ENCODE data around the gene SH3RF3.

Gene SH3RF3

DNA sequence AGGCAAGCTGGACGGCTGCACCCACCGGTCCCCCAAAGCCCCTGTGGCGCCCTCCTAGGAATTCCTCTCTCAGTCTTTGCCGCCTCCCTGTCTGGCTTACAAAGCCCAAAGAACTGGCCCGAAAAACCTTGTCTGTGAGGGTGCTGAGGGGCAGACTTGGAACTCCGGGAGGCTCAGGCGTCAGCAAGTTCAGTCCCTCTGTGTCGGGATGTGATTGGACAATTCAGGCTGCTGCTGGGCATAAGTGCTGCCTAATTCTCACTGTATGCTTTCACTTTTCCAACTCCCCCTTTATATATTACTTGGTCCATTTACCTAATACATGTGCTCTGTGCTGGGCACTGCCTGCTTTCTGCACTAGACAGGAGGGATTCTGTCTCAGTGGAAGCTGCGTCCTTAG, 20.3 kb upstream of the SH3RF3 start:
- TF ChIP-seq POLR2AphosphoS5 (IDR thresholded peaks at IDR 0.05; ENCODE audit: low read depth, low read length) = no peak
- TF ChIP-seq, protein P1, sequence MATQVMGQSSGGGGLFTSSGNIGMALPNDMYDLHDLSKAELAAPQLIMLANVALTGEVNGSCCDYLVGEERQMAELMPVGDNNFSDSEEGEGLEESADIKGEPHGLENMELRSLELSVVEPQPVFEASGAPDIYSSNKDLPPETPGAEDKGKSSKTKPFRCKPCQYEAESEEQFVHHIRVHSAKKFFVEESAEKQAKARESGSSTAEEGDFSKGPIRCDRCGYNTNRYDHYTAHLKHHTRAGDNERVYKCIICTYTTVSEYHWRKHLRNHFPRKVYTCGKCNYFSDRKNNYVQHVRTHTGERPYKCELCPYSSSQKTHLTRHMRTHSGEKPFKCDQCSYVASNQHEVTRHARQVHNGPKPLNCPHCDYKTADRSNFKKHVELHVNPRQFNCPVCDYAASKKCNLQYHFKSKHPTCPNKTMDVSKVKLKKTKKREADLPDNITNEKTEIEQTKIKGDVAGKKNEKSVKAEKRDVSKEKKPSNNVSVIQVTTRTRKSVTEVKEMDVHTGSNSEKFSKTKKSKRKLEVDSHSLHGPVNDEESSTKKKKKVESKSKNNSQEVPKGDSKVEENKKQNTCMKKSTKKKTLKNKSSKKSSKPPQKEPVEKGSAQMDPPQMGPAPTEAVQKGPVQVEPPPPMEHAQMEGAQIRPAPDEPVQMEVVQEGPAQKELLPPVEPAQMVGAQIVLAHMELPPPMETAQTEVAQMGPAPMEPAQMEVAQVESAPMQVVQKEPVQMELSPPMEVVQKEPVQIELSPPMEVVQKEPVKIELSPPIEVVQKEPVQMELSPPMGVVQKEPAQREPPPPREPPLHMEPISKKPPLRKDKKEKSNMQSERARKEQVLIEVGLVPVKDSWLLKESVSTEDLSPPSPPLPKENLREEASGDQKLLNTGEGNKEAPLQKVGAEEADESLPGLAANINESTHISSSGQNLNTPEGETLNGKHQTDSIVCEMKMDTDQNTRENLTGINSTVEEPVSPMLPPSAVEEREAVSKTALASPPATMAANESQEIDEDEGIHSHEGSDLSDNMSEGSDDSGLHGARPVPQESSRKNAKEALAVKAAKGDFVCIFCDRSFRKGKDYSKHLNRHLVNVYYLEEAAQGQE (IDR thresholded peaks at IDR 0.05; ENCODE audit: insufficient read depth in 1 of 2, low read depth in 2 of 2, low read length in 2 of 2) = no peak
- TF ChIP-seq SIN3A (IDR thresholded peaks at IDR 0.05; ENCODE audit: borderline replicate concordance, insufficient read depth, low read length) = no peak
- no peak for TF ChIP-seq TAF1 (IDR thresholded peaks at IDR 0.05; ENCODE audit: borderline replicate concordance, insufficient read depth, low read length)
- no peak for TF ChIP-seq FOXP2 (optimal IDR thresholded peaks at IDR 0.05; ENCODE audit: borderline replicate concordance, extremely low read depth, extremely low read length, insufficient read depth)

DNA sequence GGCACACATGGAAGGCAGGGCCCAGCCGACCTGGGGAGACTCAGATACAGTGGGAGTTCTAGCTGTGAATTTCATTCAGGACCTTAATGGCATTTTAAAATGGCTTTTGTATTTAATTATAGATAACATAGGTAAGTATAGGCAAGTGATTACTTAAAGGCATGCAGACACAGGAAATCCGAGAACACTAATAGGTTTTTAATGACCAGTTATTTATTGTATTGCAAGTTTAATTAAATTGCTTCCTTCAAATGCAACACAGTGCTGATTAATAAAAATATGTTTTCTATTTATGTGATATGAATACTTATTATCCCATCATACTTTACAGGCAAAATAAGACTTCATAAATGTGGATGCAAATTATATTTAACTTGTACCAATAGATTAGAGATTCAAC, 19.7 kb upstream of the SH3RF3 start:
- no peak for TF ChIP-seq FOXP2 (optimal IDR thresholded peaks at IDR 0.05; ENCODE audit: borderline replicate concordance, extremely low read depth, extremely low read length, insufficient read depth)
- no peak for TF ChIP-seq TAF1 (IDR thresholded peaks at IDR 0.05; ENCODE audit: borderline replicate concordance, insufficient read depth, low read length)
- TF ChIP-seq, protein P1 (IDR thresholded peaks at IDR 0.05; ENCODE audit: insufficient read depth in 1 of 2, low read depth in 2 of 2, low read length in 2 of 2) = no peak
- no peak for TF ChIP-seq SIN3A (IDR thresholded peaks at IDR 0.05; ENCODE audit: borderline replicate concordance, insufficient read depth, low read length)
- no peak for TF ChIP-seq POLR2AphosphoS5 (IDR thresholded peaks at IDR 0.05; ENCODE audit: low read depth, low read length)

DNA sequence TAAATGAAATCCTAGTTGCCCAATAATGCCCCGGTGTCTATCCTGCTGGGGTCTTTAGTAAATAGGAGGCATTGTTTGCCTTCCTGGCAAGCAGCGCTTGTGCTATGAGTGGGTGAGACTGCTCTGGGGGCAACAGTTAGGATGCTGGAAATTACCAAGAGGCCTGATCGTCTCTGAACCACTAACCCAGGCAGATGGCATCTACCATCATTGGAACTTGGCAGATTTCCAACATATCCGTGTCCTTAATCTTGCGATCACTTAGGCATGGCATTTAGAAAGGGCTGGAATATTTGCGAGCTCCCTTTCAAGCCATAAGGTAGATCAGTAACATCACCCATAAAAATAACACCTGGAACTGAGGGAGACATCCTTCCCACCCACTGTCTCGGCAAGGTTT, 18.8 kb upstream of the SH3RF3 start:
- TF ChIP-seq FOXP2 (optimal IDR thresholded peaks at IDR 0.05; ENCODE audit: borderline replicate concordance, extremely low read depth, extremely low read length, insufficient read depth) (no peak), SIN3A (IDR thresholded peaks at IDR 0.05; ENCODE audit: borderline replicate concordance, insufficient read depth, low read length) (no peak), POLR2AphosphoS5 (IDR thresholded peaks at IDR 0.05; ENCODE audit: low read depth, low read length) (no peak), TAF1 (IDR thresholded peaks at IDR 0.05; ENCODE audit: borderline replicate concordance, insufficient read depth, low read length) (no peak)
- TF ChIP-seq, protein P1 (IDR thresholded peaks at IDR 0.05; ENCODE audit: insufficient read depth in 1 of 2, low read depth in 2 of 2, low read length in 2 of 2) = no peak

DNA sequence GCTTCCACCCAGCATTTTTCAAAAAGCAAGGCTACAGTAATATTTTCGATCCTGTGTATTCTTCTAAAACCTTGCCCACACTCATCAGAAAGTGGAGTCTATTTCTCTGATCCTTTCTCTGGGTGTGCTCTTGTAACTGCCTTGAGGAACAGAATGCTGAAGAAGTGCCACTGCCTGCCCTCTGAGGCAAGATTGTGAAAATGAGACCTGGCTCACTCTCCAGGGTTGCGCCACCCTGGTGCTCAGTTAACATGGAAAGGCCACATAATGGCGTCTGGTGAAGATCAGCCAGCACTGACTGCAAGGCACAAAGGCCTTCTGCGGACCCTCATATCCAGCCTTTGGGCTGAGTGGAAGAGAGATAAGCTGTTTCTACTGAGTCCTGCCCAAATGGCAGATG, 11.2 kb upstream of the SH3RF3 start:
- TF ChIP-seq TAF1 (IDR thresholded peaks at IDR 0.05; ENCODE audit: borderline replicate concordance, insufficient read depth, low read length) (no peak), FOXP2 (optimal IDR thresholded peaks at IDR 0.05; ENCODE audit: borderline replicate concordance, extremely low read depth, extremely low read length, insufficient read depth) (no peak), SIN3A (IDR thresholded peaks at IDR 0.05; ENCODE audit: borderline replicate concordance, insufficient read depth, low read length) (no peak), POLR2AphosphoS5 (IDR thresholded peaks at IDR 0.05; ENCODE audit: low read depth, low read length) (no peak)
- TF ChIP-seq, protein P1 (IDR thresholded peaks at IDR 0.05; ENCODE audit: insufficient read depth in 1 of 2, low read depth in 2 of 2, low read length in 2 of 2) = no peak

DNA sequence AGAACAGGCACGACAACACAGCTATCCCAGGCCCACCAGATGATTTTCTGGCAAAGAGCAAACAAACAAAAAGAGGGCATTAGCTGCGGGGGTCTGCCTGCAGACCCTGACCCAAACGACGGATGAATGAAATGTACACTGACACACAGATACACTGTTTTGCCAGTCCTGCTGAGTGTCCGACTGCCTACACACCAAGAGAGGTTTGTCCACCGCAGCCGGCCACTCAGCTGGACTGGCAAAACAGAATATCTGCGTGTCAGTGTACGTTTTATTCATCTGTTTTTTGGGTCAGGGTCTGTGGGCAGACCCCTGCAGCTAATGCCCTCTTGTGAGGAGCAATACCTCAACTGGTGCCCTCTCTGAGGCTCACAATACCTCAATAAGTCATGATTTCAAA, 10.7 kb upstream of the SH3RF3 start:
- TF ChIP-seq POLR2AphosphoS5 (IDR thresholded peaks at IDR 0.05; ENCODE audit: low read depth, low read length) (no peak), SIN3A (IDR thresholded peaks at IDR 0.05; ENCODE audit: borderline replicate concordance, insufficient read depth, low read length) (no peak)
